Measurements from ENCODE around the gene BBS12. TPM values are rescaled to one million over a fixed set of nuclear protein-coding genes. Genes with fewer than 3 reads are reported as not detected.

BBS12 gene
- total RNA-seq, 1 donor from 2014 or later, result not detected

GRCh38 chr4:122758033-122758432 lies 25.5 kb downstream of the BBS12 start:
- no peaks in the 10 kb centered on the region for H3K36me3 ChIP-seq
- H3K27ac ChIP-seq, result no peak overlapping the region
- TF ChIP-seq CTCF (IDR thresholded peaks at IDR 0.05), result peak; percentile 51 to 82 (median 64)
- no peaks in the 10 kb centered on the region for H3K9me3 ChIP-seq
- DNase-seq (ENCODE audit: low spot score in 2 of 2), result no peak
- no peaks in the 10 kb centered on the region for H3K4me1 ChIP-seq
- no peak overlapping the region for H3K4me3 ChIP-seq
- intact Hi-C loops (cut with DNase I), result loop anchor here (2.0 to 5.0 kb wide), 3 partner anchors 25 to 165 kb away; partner anchors contain the start of genes BBS12, FGF2 and NUDT6
- H3K27me3 ChIP-seq, result no peaks in the 10 kb centered on the region

DNA sequence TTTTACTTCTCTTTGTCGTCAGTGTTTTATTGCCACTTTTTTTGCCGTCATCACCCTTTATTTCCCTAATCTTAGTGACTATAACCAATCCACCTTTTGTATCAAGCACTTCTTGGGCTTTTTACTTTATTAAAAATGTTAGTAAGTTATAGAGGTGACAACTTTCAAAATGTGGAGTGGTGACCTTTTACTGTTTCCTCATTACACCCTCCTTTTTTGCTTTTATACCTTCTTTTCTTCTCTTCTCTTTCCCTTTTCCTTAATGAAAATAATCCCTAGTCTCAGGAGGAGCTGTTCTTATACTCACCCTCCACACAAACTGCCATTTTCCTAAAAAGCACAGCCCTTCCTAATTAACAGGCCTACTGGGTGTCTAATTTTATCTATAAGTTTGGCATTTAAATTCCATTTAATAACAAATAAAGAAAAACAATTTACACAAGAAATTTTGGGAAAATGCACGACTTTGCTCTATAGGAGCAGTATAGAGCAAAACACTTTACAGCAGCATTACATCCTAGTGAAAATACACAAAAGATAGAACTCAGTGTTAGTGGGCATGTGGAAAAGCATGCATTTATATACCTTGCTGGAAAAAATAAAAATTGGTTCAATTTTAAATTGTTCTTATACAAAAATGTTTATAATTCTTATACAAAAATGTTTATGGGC lies 27.3 kb downstream of the BBS12 start:
- intact Hi-C loops (cut with DNase I), result loop anchor here (2.0 to 5.0 kb wide), 3 partner anchors 27 to 163 kb away; partner anchors contain the start of genes BBS12, FGF2 and NUDT6
- H3K4me1 ChIP-seq, result peaks cover 0 to 8% of the 10 kb centered on the region in 2 donors
- H3K9me3 ChIP-seq, result no peaks in the 10 kb centered on the region
- H3K27ac ChIP-seq, result no peak overlapping the region
- H3K4me3 ChIP-seq, result no peak overlapping the region
- H3K27me3 ChIP-seq, result no peaks in the 10 kb centered on the region
- no peak for DNase-seq (ENCODE audit: low spot score in 2 of 2)
- H3K36me3 ChIP-seq, result no peaks in the 10 kb centered on the region
- TF ChIP-seq CTCF (IDR thresholded peaks at IDR 0.05), result no peak

- Histone ChIP-seq H3K27me3 (no peaks in the 10 kb centered on the region), H3K4me3 (no peak overlapping the region), H3K27ac (no peak overlapping the region), H3K4me1 (peaks cover 0 to 15% of the 10 kb centered on the region in 2 donors), H3K36me3 (no peaks in the 10 kb centered on the region), H3K9me3 (no peaks in the 10 kb centered on the region)
- DNase-seq (ENCODE audit: low spot score in 2 of 2), result no peak
- TF ChIP-seq CTCF (IDR thresholded peaks at IDR 0.05), result no peak
- intact Hi-C loops (cut with DNase I), result no loop called here
These were observed 30.0 kb downstream of the BBS12 start for GRCh38 chr4:122762520-122762919.

GRCh38 chr4:122762966-122763716 lies 30.6 kb downstream of the BBS12 start:
- no peak for DNase-seq (ENCODE audit: low spot score in 2 of 2)
- Histone ChIP-seq H3K27me3 (no peaks in the 10 kb centered on the region), H3K36me3 (no peaks in the 10 kb centered on the region), H3K27ac (no peak overlapping the region), H3K4me3 (no peak overlapping the region), H3K4me1 (peaks cover 0 to 15% of the 10 kb centered on the region in 2 donors), H3K9me3 (no peaks in the 10 kb centered on the region)
- intact Hi-C loops (cut with DNase I), result no loop called here
- no peak for TF ChIP-seq CTCF (IDR thresholded peaks at IDR 0.05)

DNA sequence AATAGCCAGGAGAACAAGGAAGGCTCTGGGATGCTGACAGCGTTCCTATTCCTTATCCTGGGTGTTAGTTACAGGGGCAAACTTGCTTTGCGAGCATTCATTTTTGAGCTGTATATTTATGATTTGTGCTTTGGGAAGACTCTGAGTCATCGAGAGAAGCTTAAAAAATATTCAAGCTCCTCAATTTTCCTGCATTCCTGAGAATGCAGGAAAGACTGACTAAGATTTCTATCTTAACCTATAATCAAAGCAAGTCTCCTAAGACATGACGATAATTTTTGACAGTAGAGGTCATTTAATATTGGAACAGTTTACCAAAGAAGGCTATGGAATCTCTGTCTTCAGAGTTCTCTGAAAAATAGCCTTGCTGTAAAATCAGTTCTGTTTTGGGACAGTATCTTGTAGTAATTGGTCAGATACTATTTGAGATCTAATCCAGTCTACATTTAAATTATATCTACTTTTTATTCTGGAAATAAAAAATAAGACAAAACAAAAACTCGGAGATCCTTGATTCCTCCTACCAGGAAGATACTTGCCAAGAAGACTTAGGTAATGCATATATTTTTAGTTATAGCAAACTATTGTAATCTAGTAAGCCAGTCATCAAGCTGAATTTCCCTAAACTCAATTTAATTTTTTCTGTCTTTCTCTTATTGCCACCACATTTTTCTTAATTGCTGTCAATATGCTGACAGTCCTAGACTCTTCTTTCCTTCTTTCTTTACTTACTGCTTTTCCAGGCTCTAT lies 31.7 kb downstream of the BBS12 start:
- H3K9me3 ChIP-seq, result no peaks in the 10 kb centered on the region
- no peak overlapping the region for H3K4me3 ChIP-seq
- no peaks in the 10 kb centered on the region for H3K27me3 ChIP-seq
- intact Hi-C loops (cut with DNase I), result no loop called here
- DNase-seq (ENCODE audit: low spot score in 2 of 2), result no peak
- H3K4me1 ChIP-seq, result peaks cover 0 to 15% of the 10 kb centered on the region in 2 donors
- H3K36me3 ChIP-seq, result no peaks in the 10 kb centered on the region
- peak overlapping the region; percentile 19 to 42 for H3K27ac ChIP-seq
- no peak for TF ChIP-seq CTCF (IDR thresholded peaks at IDR 0.05)
